Loucy (cell line): ENCODE results near the gene LDB1.

ENCODE experiments used
- CTCF ChIP-seq: fragments of 200-600 bp; sonication (generic); conservative IDR thresholded peaks from 2 replicates; pipeline ENCODE4 v1.5.1; 2014; ENCODE audit warnings: mild to moderate bottlenecking, antibody characterized with exemption, low read length
- EZH2phosphoT487 ChIP-seq: fragments of 200-600 bp; IDR thresholded peaks from 2 replicates; pipeline ENCODE4 v1.6.1; 2018; ENCODE audit warnings: antibody characterized with exemption, mild to moderate bottlenecking, moderate library complexity, borderline replicate concordance

- no peak for TF ChIP-seq CTCF
- TF ChIP-seq EZH2phosphoT487, result no peak
Measured at GRCh38 chr10:102111276-102111675, 8.9 kb downstream of the LDB1 start.
